Measurements from ENCODE around the gene AASDHPPT. TPM values are rescaled to one million over a fixed set of nuclear protein-coding genes. Genes with fewer than 3 reads are reported as not detected.

Gene AASDHPPT
- total RNA-seq, 2 experiments from 2014 or later = 41.6 to 46.2 TPM

DNA sequence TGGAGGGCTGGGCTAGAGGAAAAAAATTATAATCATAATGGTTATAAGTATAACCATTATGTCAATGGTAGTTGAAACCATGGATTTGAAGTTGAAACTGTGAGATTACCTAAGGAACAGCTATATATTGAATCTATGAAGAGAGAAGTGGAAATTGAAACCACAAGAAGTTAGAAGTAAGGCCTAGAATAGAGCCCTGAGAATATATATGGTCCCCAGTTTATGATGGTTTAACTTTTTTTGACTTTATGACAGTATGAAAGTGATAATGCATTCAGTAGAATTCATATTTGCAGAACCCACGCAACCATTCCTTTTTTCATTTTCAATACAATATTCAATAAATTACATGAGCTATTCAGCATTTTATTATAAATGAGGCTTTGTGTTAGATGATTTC lies 15.0 kb downstream of the AASDHPPT start:
- CTCF ChIA-PET = interaction anchor here (1.1 kb wide), 1 partner anchor 41 kb away, joined by 3 read pairs; no protein-coding TSS in a partner anchor
- ATAC-seq (no peak), DNase-seq (no peak)
- POLR2A ChIA-PET = no interaction called here
- TF ChIP-seq, protein P1, sequence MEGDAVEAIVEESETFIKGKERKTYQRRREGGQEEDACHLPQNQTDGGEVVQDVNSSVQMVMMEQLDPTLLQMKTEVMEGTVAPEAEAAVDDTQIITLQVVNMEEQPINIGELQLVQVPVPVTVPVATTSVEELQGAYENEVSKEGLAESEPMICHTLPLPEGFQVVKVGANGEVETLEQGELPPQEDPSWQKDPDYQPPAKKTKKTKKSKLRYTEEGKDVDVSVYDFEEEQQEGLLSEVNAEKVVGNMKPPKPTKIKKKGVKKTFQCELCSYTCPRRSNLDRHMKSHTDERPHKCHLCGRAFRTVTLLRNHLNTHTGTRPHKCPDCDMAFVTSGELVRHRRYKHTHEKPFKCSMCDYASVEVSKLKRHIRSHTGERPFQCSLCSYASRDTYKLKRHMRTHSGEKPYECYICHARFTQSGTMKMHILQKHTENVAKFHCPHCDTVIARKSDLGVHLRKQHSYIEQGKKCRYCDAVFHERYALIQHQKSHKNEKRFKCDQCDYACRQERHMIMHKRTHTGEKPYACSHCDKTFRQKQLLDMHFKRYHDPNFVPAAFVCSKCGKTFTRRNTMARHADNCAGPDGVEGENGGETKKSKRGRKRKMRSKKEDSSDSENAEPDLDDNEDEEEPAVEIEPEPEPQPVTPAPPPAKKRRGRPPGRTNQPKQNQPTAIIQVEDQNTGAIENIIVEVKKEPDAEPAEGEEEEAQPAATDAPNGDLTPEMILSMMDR (IDR thresholded peaks at IDR 0.05) = no peak
- intact Hi-C loops (cut with micrococcal nuclease) = no loop called here
- Mint-ChIP-seq H3K4me3 (no peak overlapping the region), H3K4me1 (ENCODE audit: low read depth) (peaks cover 39% of the 10 kb centered on the region), H3K36me3 (ENCODE audit: low read depth) (peaks cover 39% of the 10 kb centered on the region), H3K9me3 (no peaks in the 10 kb centered on the region), H3K27me3 (no peaks in the 10 kb centered on the region), H3K27ac (peak overlapping the region; percentile 70)

DNA sequence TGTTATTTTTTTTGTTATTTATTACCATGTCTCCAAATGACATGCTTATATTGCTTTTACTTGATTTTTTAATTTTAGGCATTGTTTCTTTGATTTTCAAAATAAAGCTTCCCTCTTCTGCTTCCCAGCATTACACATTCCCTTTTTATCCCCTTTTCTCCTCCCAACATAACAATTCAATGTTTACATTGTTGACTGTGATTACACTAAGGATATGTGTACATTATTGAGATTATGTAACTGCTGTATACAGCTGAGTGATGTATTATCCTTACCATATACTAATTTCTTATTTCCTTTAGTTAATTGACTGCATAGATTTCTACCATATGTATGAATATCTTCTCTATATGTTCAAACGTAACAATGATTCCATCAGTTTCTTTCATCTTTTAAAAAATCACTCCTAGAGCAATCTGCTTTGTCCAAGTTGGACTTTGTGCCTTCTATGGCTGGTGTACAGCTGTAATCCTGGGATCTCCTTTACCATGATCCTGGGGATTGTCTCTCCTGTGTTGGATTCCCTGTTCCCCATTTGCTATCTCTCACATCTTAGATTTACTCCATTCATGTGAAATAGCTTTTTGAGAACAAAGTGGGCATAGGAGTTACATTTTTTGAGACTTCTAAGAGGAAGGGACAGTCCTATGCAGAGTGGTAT lies 21.6 kb downstream of the AASDHPPT start:
- CTCF ChIA-PET = interaction anchor here (0.9 to 1.6 kb wide), 2 partner anchors 12 to 27 kb away, joined by 3 to 7 read pairs; no protein-coding TSS in a partner anchor
- Mint-ChIP-seq H3K4me3 (no peak overlapping the region), H3K27me3 (no peaks in the 10 kb centered on the region), H3K27ac (no peak overlapping the region), H3K36me3 (ENCODE audit: low read depth) (peaks cover 25% of the 10 kb centered on the region), H3K4me1 (ENCODE audit: low read depth) (no peaks in the 10 kb centered on the region), H3K9me3 (peaks cover 4% of the 10 kb centered on the region)
- intact Hi-C loops (cut with micrococcal nuclease) = no loop called here
- TF ChIP-seq, protein P1 (IDR thresholded peaks at IDR 0.05) = no peak
- POLR2A ChIA-PET = interaction anchor here (0.6 kb wide), 1 partner anchor 1460 kb away, joined by 3 read pairs; no protein-coding TSS in a partner anchor
- no peak for ATAC-seq
- no peak for DNase-seq

DNA sequence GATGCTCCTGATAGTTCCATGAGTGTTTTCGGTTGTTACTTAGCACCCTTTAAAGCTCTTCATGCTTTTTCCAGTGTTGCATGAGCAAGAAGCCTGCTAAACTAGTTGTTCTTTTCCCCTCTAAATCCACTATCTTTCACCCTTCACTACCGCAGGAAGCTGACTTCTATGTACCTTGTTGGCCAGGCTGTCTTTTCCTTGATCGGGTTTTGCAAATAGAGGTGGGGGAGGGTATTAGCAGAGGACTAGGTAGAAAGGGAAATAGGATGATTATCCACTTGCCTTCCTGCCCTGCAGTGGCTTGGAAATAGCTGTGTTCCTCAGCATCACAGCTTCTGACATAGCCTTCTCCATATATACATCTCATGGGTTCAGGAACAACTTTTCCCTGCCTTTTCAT lies 23.9 kb downstream of the AASDHPPT start:
- intact Hi-C loops (cut with micrococcal nuclease) = no loop called here
- no peaks in the 10 kb centered on the region for H3K4me1 Mint-ChIP-seq (ENCODE audit: low read depth)
- TF ChIP-seq, protein P1 (IDR thresholded peaks at IDR 0.05) = no peak
- no peaks in the 10 kb centered on the region for H3K27me3 Mint-ChIP-seq
- peaks cover 4% of the 10 kb centered on the region for H3K9me3 Mint-ChIP-seq
- no peak overlapping the region for H3K4me3 Mint-ChIP-seq
- ChIA-PET POLR2A (no interaction called here), CTCF (no interaction called here)
- no peak overlapping the region for H3K27ac Mint-ChIP-seq
- ATAC-seq (no peak), DNase-seq (no peak)
- peaks cover 15% of the 10 kb centered on the region for H3K36me3 Mint-ChIP-seq (ENCODE audit: low read depth)

DNA sequence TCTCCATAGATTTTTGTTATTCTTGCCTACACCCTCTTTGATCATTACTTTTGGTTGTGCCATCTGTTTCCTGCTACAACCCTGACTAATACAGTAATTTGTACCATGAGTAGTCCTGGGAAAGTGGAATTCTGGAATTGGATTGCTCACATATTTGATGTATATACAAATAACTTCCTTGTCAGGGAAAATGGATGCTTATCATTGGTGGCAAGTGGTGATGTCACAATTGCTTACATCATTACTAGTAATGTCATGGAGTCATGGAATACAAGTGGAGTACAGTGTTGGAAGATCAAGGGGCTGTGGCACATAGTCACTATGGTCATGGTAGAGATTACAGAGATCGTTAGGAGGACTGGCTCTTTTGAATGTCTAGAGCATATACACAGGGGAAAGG lies 24.4 kb downstream of the AASDHPPT start:
- ATAC-seq = no peak
- intact Hi-C loops (cut with micrococcal nuclease) = no loop called here
- no peak for DNase-seq
- peaks cover 4% of the 10 kb centered on the region for H3K9me3 Mint-ChIP-seq
- no peaks in the 10 kb centered on the region for H3K27me3 Mint-ChIP-seq
- H3K4me1 Mint-ChIP-seq (ENCODE audit: low read depth) = no peaks in the 10 kb centered on the region
- TF ChIP-seq, protein P1 (IDR thresholded peaks at IDR 0.05) = no peak
- CTCF ChIA-PET = no interaction called here
- H3K4me3 Mint-ChIP-seq = no peak overlapping the region
- peaks cover 11% of the 10 kb centered on the region for H3K36me3 Mint-ChIP-seq (ENCODE audit: low read depth)
- H3K27ac Mint-ChIP-seq = no peak overlapping the region
- POLR2A ChIA-PET = no interaction called here

DNA sequence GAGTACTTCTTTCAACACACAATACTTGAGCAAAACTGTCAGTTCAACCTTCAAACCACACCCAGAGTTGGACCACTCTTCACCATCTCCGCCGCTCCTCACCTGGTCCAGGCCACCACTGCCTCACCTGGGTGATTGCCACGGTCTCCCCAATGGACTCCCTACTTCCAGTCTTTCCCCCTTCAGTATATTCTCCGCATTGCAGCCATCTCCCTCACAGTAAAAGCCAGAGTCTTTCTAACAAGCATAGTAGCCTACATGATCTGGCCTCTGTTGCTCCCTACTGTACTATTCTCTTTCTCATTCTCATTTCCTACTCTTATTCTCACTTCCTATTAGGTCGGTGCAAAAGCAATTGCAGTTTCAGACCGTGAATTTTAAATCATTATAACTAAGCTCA lies 28.5 kb downstream of the AASDHPPT start:
- ATAC-seq (no peak), DNase-seq (no peak)
- TF ChIP-seq, protein P1 (IDR thresholded peaks at IDR 0.05) = no peak
- peaks cover 7% of the 10 kb centered on the region for H3K27me3 Mint-ChIP-seq
- CTCF ChIA-PET = no interaction called here
- H3K4me3 Mint-ChIP-seq = no peak overlapping the region
- peaks cover 4% of the 10 kb centered on the region for H3K9me3 Mint-ChIP-seq
- intact Hi-C loops (cut with micrococcal nuclease) = no loop called here
- no peaks in the 10 kb centered on the region for H3K36me3 Mint-ChIP-seq (ENCODE audit: low read depth)
- no peaks in the 10 kb centered on the region for H3K4me1 Mint-ChIP-seq (ENCODE audit: low read depth)
- POLR2A ChIA-PET = no interaction called here
- no peak overlapping the region for H3K27ac Mint-ChIP-seq
